ENCODE data around the gene ILKAP. TPM values are rescaled to one million over a fixed set of nuclear protein-coding genes. Genes with fewer than 3 reads are reported as not detected.

Gene ILKAP
- total RNA-seq, 2 experiments from 2014 or later, result 42.1 to 43.3 TPM

GRCh38 chr2:238124488-238125126, 78.9 kb downstream of the ILKAP start:
- intact Hi-C loops (cut with micrococcal nuclease), result no loop called here
- H3K4me1 Mint-ChIP-seq (ENCODE audit: low read depth), result no peaks in the 10 kb centered on the region
- POLR2A ChIA-PET, result no interaction called here
- DNase-seq (no peak), ATAC-seq (no peak)
- H3K27me3 Mint-ChIP-seq, result no peaks in the 10 kb centered on the region
- no peak overlapping the region for H3K27ac Mint-ChIP-seq
- no peak overlapping the region for H3K4me3 Mint-ChIP-seq
- H3K9me3 Mint-ChIP-seq, result no peaks in the 10 kb centered on the region
- TF ChIP-seq CTCF (IDR thresholded peaks at IDR 0.05), result no peak
- no peaks in the 10 kb centered on the region for H3K36me3 Mint-ChIP-seq (ENCODE audit: low read depth)
- CTCF ChIA-PET, result no interaction called here

- H3K27ac Mint-ChIP-seq, result no peak overlapping the region
- H3K4me1 Mint-ChIP-seq (ENCODE audit: low read depth), result no peaks in the 10 kb centered on the region
- no peaks in the 10 kb centered on the region for H3K36me3 Mint-ChIP-seq (ENCODE audit: low read depth)
- TF ChIP-seq CTCF (IDR thresholded peaks at IDR 0.05), result no peak
- ATAC-seq (no peak), DNase-seq (no peak)
- POLR2A ChIA-PET, result no interaction called here
- no peak overlapping the region for H3K4me3 Mint-ChIP-seq
- no peaks in the 10 kb centered on the region for H3K9me3 Mint-ChIP-seq
- intact Hi-C loops (cut with micrococcal nuclease), result no loop called here
- CTCF ChIA-PET, result no interaction called here
- H3K27me3 Mint-ChIP-seq, result no peaks in the 10 kb centered on the region
Observed at GRCh38 chr2:238123991-238124470, 79.5 kb downstream of the ILKAP start.

GRCh38 chr2:238123218-238123971, 80.1 kb downstream of the ILKAP start:
- no peak for ATAC-seq
- intact Hi-C loops (cut with micrococcal nuclease), result no loop called here
- H3K4me3 Mint-ChIP-seq, result no peak overlapping the region
- TF ChIP-seq CTCF (IDR thresholded peaks at IDR 0.05), result no peak
- no peaks in the 10 kb centered on the region for H3K36me3 Mint-ChIP-seq (ENCODE audit: low read depth)
- H3K4me1 Mint-ChIP-seq (ENCODE audit: low read depth), result no peaks in the 10 kb centered on the region
- POLR2A ChIA-PET, result no interaction called here
- H3K27ac Mint-ChIP-seq, result no peak overlapping the region
- DNase-seq, result no peak
- CTCF ChIA-PET, result no interaction called here
- no peaks in the 10 kb centered on the region for H3K27me3 Mint-ChIP-seq
- no peaks in the 10 kb centered on the region for H3K9me3 Mint-ChIP-seq

GRCh38 chr2:238122287-238123217, 80.9 kb downstream of the ILKAP start:
- POLR2A ChIA-PET, result no interaction called here
- no peak for DNase-seq
- intact Hi-C loops (cut with micrococcal nuclease), result no loop called here
- Mint-ChIP-seq H3K27me3 (no peaks in the 10 kb centered on the region), H3K9me3 (no peaks in the 10 kb centered on the region), H3K27ac (no peak overlapping the region), H3K4me1 (ENCODE audit: low read depth) (no peaks in the 10 kb centered on the region), H3K36me3 (ENCODE audit: low read depth) (no peaks in the 10 kb centered on the region), H3K4me3 (no peak overlapping the region)
- no peak for ATAC-seq
- TF ChIP-seq CTCF (IDR thresholded peaks at IDR 0.05), result no peak
- CTCF ChIA-PET, result no interaction called here

Data from activated CD8-positive, alpha-beta T cell treated with anti-CD3 and anti-CD28 coated beads for 36 hours (primary cell).